ENCODE measurements around the gene UBE2E2.

The UBE2E2 gene

DNA sequence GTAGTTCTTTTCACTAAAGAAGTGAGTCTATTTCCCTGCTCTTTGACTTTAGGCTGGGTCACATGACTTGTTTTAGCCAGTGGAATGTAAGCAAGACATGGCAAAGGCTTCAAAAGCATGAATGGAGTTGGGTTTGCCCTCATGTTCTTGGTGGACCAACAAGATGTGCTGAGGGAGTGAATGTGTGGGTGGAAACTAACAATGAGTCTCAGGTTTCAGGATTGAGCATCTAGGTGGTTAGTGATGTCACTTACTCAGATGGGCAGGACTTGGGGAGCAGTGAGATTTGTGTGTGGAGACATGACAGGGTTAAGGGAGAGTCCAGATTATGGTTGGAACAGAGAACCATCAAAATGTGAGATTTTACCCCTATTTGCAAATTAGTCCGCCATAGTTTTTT is 421.2 kb downstream of the UBE2E2 start:
- Histone ChIP-seq H3F3A (ENCODE audit: control insufficient read depth, insufficient read depth) (no peaks in the 10 kb centered on the region), H3K4me1 (ENCODE audit: control insufficient read depth, low read length) (no peaks in the 10 kb centered on the region), H3K4me2 (ENCODE audit: low read length) (no peak overlapping the region), H3K79me2 (ENCODE audit: control insufficient read depth, low read length) (no peaks in the 10 kb centered on the region), H3K27me3 (ENCODE audit: control insufficient read depth, low read length) (no peaks in the 10 kb centered on the region), H3K27ac (ENCODE audit: low read depth, low read length) (no peak overlapping the region), H3K36me3 (ENCODE audit: control insufficient read depth, low read length) (no peaks in the 10 kb centered on the region), H3K9me3 (ENCODE audit: control insufficient read depth, insufficient read depth, low read length) (0 out of 2 replicates have a peak, but pooled peaks cover 4% of the 10 kb centered on the region), H3K9me2 (replicated peaks; ENCODE audit: control insufficient read depth, low read length) (0 out of 2 replicates have a peak, but pooled peaks cover 3% of the 10 kb centered on the region), H4K20me1 (ENCODE audit: control insufficient read depth, insufficient read depth, low read depth, low read length) (no peaks in the 10 kb centered on the region), H3K4me3 (ENCODE audit: low read length) (no peak overlapping the region)
- TF ChIP-seq, protein P1, sequence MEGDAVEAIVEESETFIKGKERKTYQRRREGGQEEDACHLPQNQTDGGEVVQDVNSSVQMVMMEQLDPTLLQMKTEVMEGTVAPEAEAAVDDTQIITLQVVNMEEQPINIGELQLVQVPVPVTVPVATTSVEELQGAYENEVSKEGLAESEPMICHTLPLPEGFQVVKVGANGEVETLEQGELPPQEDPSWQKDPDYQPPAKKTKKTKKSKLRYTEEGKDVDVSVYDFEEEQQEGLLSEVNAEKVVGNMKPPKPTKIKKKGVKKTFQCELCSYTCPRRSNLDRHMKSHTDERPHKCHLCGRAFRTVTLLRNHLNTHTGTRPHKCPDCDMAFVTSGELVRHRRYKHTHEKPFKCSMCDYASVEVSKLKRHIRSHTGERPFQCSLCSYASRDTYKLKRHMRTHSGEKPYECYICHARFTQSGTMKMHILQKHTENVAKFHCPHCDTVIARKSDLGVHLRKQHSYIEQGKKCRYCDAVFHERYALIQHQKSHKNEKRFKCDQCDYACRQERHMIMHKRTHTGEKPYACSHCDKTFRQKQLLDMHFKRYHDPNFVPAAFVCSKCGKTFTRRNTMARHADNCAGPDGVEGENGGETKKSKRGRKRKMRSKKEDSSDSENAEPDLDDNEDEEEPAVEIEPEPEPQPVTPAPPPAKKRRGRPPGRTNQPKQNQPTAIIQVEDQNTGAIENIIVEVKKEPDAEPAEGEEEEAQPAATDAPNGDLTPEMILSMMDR (IDR thresholded peaks at IDR 0.05; ENCODE audit: low read depth, low read length, poor library complexity, severe bottlenecking): no peak
- no peak for TF ChIP-seq EZH2phosphoT487 (IDR thresholded peaks at IDR 0.05; ENCODE audit: borderline replicate concordance, low read length)

DNA sequence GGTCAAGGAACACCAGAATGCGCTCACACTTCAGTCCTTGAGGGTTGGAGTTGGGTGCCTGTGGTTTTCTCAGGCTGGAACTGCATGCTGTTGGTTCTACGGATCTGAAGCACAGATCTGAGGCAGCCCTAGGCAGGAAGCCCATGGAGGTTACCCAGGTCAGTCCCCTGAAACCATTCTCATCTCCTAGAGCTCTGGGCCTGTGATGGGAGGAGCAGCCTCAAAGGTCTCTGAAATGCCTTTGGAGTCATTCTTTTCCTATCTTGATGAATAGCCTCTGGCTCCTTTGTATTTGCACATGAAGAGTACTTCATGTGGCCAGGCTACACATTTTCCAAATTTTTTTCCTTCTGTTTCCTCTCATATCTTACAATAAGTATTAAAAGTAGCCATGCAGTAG is 423.3 kb downstream of the UBE2E2 start:
- Histone ChIP-seq H3K79me2 (ENCODE audit: control insufficient read depth, low read length) (no peaks in the 10 kb centered on the region), H3K36me3 (ENCODE audit: control insufficient read depth, low read length) (no peaks in the 10 kb centered on the region), H3F3A (ENCODE audit: control insufficient read depth, insufficient read depth) (no peaks in the 10 kb centered on the region), H3K27ac (ENCODE audit: low read depth, low read length) (no peak overlapping the region), H3K9me3 (ENCODE audit: control insufficient read depth, insufficient read depth, low read length) (0 out of 2 replicates have a peak, but pooled peaks cover 4% of the 10 kb centered on the region), H3K4me2 (ENCODE audit: low read length) (no peak overlapping the region), H3K4me1 (ENCODE audit: control insufficient read depth, low read length) (no peaks in the 10 kb centered on the region), H3K4me3 (ENCODE audit: low read length) (no peak overlapping the region), H3K9me2 (replicated peaks; ENCODE audit: control insufficient read depth, low read length) (0 out of 2 replicates have a peak, but pooled peaks cover 3% of the 10 kb centered on the region), H4K20me1 (ENCODE audit: control insufficient read depth, insufficient read depth, low read depth, low read length) (no peaks in the 10 kb centered on the region), H3K27me3 (ENCODE audit: control insufficient read depth, low read length) (no peaks in the 10 kb centered on the region)
- TF ChIP-seq, protein P1 (IDR thresholded peaks at IDR 0.05; ENCODE audit: low read depth, low read length, poor library complexity, severe bottlenecking): no peak
- no peak for TF ChIP-seq EZH2phosphoT487 (IDR thresholded peaks at IDR 0.05; ENCODE audit: borderline replicate concordance, low read length)

DNA sequence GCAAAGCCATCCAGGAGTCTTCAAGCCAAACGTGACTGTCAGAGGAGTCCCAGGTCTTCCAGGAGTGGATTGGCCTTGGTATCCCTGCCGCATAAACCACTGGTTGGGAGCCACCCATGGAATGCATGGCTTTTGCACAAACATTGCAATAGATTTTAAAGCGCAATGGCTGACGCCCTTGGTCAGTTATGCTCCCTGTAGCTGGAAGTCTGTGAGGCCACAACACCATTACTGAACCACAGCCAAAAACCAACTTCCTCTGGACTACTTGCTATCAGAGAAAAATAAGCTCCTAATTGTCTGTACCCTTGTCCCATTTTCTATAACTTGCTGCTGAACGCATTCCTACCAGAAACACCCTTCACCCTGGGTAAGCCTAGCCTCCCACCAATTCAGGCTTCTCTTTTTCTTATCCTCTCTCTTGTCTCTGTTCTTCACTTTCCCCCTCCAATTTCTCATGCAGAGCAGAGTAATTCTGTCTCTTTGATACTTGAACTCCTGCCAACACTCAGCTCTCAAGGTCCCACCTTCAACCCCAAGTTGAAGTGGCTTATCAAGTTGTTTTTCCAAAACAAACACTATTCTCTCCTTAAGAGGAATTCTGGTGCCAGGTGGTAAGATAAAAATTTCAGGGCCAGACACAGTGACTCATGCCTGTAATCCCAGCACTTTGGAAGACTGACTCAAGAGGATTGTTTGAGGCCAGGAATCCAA is 426.2 kb downstream of the UBE2E2 start:
- Histone ChIP-seq H3K4me1 (ENCODE audit: control insufficient read depth, low read length) (no peaks in the 10 kb centered on the region), H3K36me3 (ENCODE audit: control insufficient read depth, low read length) (no peaks in the 10 kb centered on the region), H3K4me2 (ENCODE audit: low read length) (no peak overlapping the region), H3K4me3 (ENCODE audit: low read length) (no peak overlapping the region), H3F3A (ENCODE audit: control insufficient read depth, insufficient read depth) (no peaks in the 10 kb centered on the region), H3K27ac (ENCODE audit: low read depth, low read length) (no peak overlapping the region), H3K9me2 (replicated peaks; ENCODE audit: control insufficient read depth, low read length) (no peaks in the 10 kb centered on the region), H3K27me3 (ENCODE audit: control insufficient read depth, low read length) (no peaks in the 10 kb centered on the region), H3K79me2 (ENCODE audit: control insufficient read depth, low read length) (no peaks in the 10 kb centered on the region), H3K9me3 (ENCODE audit: control insufficient read depth, insufficient read depth, low read length) (no peaks in the 10 kb centered on the region), H4K20me1 (ENCODE audit: control insufficient read depth, insufficient read depth, low read depth, low read length) (no peaks in the 10 kb centered on the region)
- TF ChIP-seq, protein P1 (IDR thresholded peaks at IDR 0.05; ENCODE audit: low read depth, low read length, poor library complexity, severe bottlenecking): no peak
- TF ChIP-seq EZH2phosphoT487 (IDR thresholded peaks at IDR 0.05; ENCODE audit: borderline replicate concordance, low read length): no peak
